Measurements from ENCODE around the gene CRYZ.

DNA sequence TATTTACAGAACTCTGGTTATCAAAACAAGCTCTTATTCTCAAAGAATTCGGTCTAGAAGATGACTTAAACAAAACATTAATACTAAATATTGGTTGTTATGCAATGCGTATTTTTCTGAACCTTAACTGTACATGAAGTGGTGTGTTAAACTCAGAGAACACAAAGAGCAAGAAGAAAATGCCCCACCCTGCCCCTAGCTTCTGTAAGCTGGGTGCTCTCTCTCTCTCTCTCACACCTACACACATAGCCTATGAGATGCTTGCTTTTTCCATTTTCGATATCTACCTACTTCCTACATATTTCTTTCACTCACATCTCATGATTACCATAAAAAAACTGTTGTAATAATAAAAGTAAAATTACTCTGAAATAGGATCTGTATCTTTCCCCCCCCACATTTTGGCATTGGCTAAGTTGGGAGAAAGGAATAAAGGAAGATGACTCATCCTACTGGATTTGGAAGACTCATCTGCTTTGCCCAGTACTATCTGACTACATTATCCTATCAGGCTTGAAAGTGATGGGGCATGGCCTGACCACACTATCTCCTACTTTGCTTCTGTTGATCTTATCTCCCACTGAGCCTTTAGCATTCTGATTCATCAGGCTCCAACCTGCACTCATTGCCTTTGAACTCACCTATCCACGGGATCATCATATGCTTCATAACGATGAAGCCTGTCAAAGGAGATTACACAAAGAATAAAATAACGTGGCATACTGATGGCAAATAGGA lies 2.9 kb downstream of the CRYZ start:
- TF ChIP-seq, protein P1, sequence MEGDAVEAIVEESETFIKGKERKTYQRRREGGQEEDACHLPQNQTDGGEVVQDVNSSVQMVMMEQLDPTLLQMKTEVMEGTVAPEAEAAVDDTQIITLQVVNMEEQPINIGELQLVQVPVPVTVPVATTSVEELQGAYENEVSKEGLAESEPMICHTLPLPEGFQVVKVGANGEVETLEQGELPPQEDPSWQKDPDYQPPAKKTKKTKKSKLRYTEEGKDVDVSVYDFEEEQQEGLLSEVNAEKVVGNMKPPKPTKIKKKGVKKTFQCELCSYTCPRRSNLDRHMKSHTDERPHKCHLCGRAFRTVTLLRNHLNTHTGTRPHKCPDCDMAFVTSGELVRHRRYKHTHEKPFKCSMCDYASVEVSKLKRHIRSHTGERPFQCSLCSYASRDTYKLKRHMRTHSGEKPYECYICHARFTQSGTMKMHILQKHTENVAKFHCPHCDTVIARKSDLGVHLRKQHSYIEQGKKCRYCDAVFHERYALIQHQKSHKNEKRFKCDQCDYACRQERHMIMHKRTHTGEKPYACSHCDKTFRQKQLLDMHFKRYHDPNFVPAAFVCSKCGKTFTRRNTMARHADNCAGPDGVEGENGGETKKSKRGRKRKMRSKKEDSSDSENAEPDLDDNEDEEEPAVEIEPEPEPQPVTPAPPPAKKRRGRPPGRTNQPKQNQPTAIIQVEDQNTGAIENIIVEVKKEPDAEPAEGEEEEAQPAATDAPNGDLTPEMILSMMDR (IDR thresholded peaks at IDR 0.05): no peak
- peak in 1 of 2 donors; percentile 19 for TF ChIP-seq POLR2A (IDR thresholded peaks at IDR 0.05)

All from adrenal gland (tissue), 5 donors.